T-cell (primary cell): ENCODE measurements around the gene SLC6A1. TPM values are rescaled to one million over a fixed set of nuclear protein-coding genes. Genes with fewer than 3 reads are reported as not detected.

Experiments
- ATAC-seq, 4 experiments: fragments of 200-7000 bp in 3 of 4; fragments of 150-1000 bp in 1 of 4; cut with Tn5 transposase; replicated peaks in 1 of 4; 1 replicate in 3 of 4; 2 replicates in 1 of 4; pipeline ENCODE4 v1.10.0; 2021; ENCODE audit warnings: moderate library complexity in 3 of 4, mild to moderate bottlenecking in 2 of 4, moderate number of reproducible peaks in 1 of 4
- CTCF ChIA-PET, 2 donors: fragments of 300-600 bp; sonication (Branson Sonifier 250); formaldehyde crosslinking; loops; one replicate each; lab custom pipeline; 2022; ENCODE audit warnings: antibody characterized with exemption in 2 of 2; lab: Charles Lee
- POLR2A ChIA-PET, 2 donors: fragments of 300-600 bp; sonication (Branson Sonifier 250); formaldehyde crosslinking; loops; one replicate each; lab custom pipeline; 2022; ENCODE audit warnings: antibody characterized with exemption in 2 of 2; lab: Charles Lee
- DNase-seq, 35 experiments: peaks; one replicate each; pipeline versions ENCODE4 v3.0.0 to v3.0.0-alpha.2; 2013 to 2023
- H3K27ac ChIP-seq: one replicate; pipeline ENCODE4 v1.5.1; 2013; ENCODE audit warnings: low read length
- H3K27me3 ChIP-seq, 2 experiments: replicated peaks in 1 of 2; 1 replicate in 1 of 2; 2 replicates in 1 of 2; pipeline versions ENCODE4 v1.6.1 to v1.7.0; 2013; ENCODE audit warnings: low read length in 1 of 2, mixed read lengths in 1 of 2; ENCODE audit not compliant: control insufficient read depth in 2 of 2, insufficient read depth in 2 of 2; ENCODE audit errors: extremely low read depth in 1 of 2
- H3K36me3 ChIP-seq, 2 donors: 1 replicate in 1 of 2; 2 replicates in 1 of 2; pipeline versions ENCODE4 v1.6.1 to v1.7.0; 2013; ENCODE audit warnings: low read length in 1 of 2; ENCODE audit not compliant: control insufficient read depth in 2 of 2, insufficient read depth in 1 of 2; ENCODE audit errors: extremely low read depth in 1 of 2
- H3K4me1 ChIP-seq, 2 experiments: 1 replicate in 1 of 2; 2 replicates in 1 of 2; pipeline versions ENCODE4 v1.6.1 to v1.7.0; 2013; ENCODE audit warnings: low read length in 2 of 2, mixed read lengths in 1 of 2; ENCODE audit not compliant: insufficient read depth in 2 of 2, control insufficient read depth in 1 of 2; ENCODE audit errors: extremely low read depth in 1 of 2
- H3K4me3 ChIP-seq, 2 donors: 1 replicate in 1 of 2; 2 replicates in 1 of 2; pipeline versions ENCODE4 v1.5.1 to v1.7.0; 2013; ENCODE audit warnings: mild to moderate bottlenecking in 2 of 2, low read length in 1 of 2, moderate library complexity in 1 of 2; ENCODE audit not compliant: control insufficient read depth in 1 of 2; ENCODE audit errors: extremely low read depth in 1 of 2
- H3K9me3 ChIP-seq: 2 replicates; pipeline ENCODE4 v1.7.0; 2013
- H3K27ac Mint-ChIP-seq, 2 donors: one replicate each; pipeline ENCODE4 v1.8.0; 2020 to 2021; ENCODE audit warnings: mild to moderate bottlenecking in 2 of 2, mixed read lengths in 2 of 2
- H3K27me3 Mint-ChIP-seq, 2 donors: one replicate each; pipeline ENCODE4 v1.8.0; 2021 to 2022; ENCODE audit warnings: mixed read lengths in 2 of 2
- H3K36me3 Mint-ChIP-seq: one replicate; pipeline ENCODE4 v1.8.0; 2021; ENCODE audit warnings: mixed read lengths
- H3K4me1 Mint-ChIP-seq, 3 donors: one replicate each; pipeline ENCODE4 v1.8.0; 2020 to 2022; ENCODE audit warnings: mixed read lengths in 3 of 3, mild to moderate bottlenecking in 1 of 3
- H3K4me3 Mint-ChIP-seq, 3 donors: one replicate each; pipeline ENCODE4 v1.8.0; 2020 to 2022; ENCODE audit warnings: mild to moderate bottlenecking in 3 of 3, mixed read lengths in 3 of 3, moderate library complexity in 3 of 3
- H3K9me3 Mint-ChIP-seq, 3 donors: one replicate each; pipeline ENCODE4 v1.8.0; 2020 to 2022; ENCODE audit warnings: mixed read lengths in 3 of 3
- WGBS: methylation state at CpG from one replicate; pipeline ENCODE4 v1.1.5; 2013; ENCODE audit warnings: missing lambda C conversion rate; ENCODE audit not compliant: insufficient coverage; 5-methylcytosine and 5-hydroxymethylcytosine counted together
- total RNA-seq, 35 experiments: library from RNA in 6 of 35; stranded (reverse) in 6 of 35; fragments of 120-200 nt in 1 of 35; gene quantifications; one replicate each; pipeline versions ENCODE4 v1.2.1 to v1.2.4 and lab custom pipeline; 2013 to 2026

Gene SLC6A1
- total RNA-seq, 5 donors from 2014 or later (not counting 1 experiment from before 2014, with no cell fraction given) = 0.13 to 0.16 TPM; not detected in 3

DNA sequence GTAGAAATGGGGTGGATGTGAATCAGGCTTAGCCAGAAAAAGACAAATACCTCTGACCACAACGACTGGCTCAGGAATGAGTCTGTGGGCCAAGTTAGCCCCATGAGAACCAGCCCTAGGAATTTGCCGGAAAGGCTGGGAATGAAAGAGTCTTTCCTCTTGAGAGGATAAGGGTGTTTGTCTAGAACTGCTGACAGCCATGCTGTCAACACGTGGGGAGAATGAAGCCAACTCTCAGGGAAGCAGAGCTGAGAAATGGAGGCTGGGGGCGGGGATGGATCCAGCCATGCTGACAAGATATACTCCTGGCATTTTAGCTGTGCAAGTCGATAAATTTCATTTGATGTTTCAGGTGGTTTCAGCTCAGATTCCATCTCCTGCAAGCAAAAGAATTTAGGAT lies 10.6 kb upstream of the SLC6A1 start:
- Histone ChIP-seq H3K9me3 (no peaks in the 10 kb centered on the region), H3K27ac (no peak overlapping the region), H3K27me3 (peaks cover 0 to 11% of the 10 kb centered on the region in 2 experiments), H3K4me1 (no peaks in the 10 kb centered on the region), H3K4me3 (no peak overlapping the region), H3K36me3 (no peaks in the 10 kb centered on the region)
- WGBS = 69% methylated on average over 2 of the region's 5 CpGs
- peaks cover 15 to 30% of the 10 kb centered on the region in 2 donors for H3K27me3 Mint-ChIP-seq
- DNase-seq = no peak
- POLR2A ChIA-PET = interaction anchor here in 1 of 2 donors (0.6 kb wide), 1 partner anchor 43 kb away, joined by 3 read pairs; no protein-coding TSS in a partner anchor
- peaks cover 0 to 6% (median 0%) of the 10 kb centered on the region in 3 donors for H3K4me1 Mint-ChIP-seq
- CTCF ChIA-PET = no interaction called here
- no peaks in the 10 kb centered on the region for H3K9me3 Mint-ChIP-seq
- H3K4me3 Mint-ChIP-seq = no peak overlapping the region
- H3K36me3 Mint-ChIP-seq = no peaks in the 10 kb centered on the region
- no peak overlapping the region for H3K27ac Mint-ChIP-seq
- ATAC-seq = no peak

DNA sequence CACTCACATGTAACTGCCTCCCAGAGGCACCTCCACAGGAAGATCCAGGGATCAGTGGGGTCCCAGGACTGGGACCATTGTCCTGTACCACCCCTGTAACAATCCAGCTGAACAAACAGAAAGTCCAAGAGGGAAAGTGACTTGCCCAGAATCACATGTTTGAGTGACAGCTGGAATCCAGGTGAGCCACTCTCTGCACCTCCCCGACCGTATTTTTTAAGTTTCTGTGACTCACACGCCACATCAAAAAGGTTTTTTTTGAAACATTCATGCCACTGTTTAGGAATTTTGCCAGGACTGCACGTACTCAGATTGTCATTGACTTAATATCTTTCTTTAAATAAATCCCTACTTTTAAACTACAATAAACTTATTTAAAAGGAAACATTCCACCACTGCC lies 9.8 kb upstream of the SLC6A1 start:
- peaks cover 18 to 24% of the 10 kb centered on the region in 2 donors for H3K27me3 Mint-ChIP-seq
- H3K4me3 Mint-ChIP-seq = no peak overlapping the region
- H3K4me1 Mint-ChIP-seq = peaks cover 0 to 6% (median 0%) of the 10 kb centered on the region in 3 donors
- ChIA-PET CTCF (no interaction called here), POLR2A (no interaction called here)
- Histone ChIP-seq H3K27me3 (peaks cover 0 to 11% of the 10 kb centered on the region in 2 experiments), H3K4me1 (no peaks in the 10 kb centered on the region), H3K27ac (no peak overlapping the region), H3K36me3 (no peaks in the 10 kb centered on the region), H3K9me3 (no peaks in the 10 kb centered on the region), H3K4me3 (no peak overlapping the region)
- 4% methylated on average over 3 of the region's 4 CpGs for whole genome bisulfite sequencing
- no peak for ATAC-seq
- no peak overlapping the region for H3K27ac Mint-ChIP-seq
- no peaks in the 10 kb centered on the region for H3K36me3 Mint-ChIP-seq
- H3K9me3 Mint-ChIP-seq = no peaks in the 10 kb centered on the region
- no peak for DNase-seq

DNA sequence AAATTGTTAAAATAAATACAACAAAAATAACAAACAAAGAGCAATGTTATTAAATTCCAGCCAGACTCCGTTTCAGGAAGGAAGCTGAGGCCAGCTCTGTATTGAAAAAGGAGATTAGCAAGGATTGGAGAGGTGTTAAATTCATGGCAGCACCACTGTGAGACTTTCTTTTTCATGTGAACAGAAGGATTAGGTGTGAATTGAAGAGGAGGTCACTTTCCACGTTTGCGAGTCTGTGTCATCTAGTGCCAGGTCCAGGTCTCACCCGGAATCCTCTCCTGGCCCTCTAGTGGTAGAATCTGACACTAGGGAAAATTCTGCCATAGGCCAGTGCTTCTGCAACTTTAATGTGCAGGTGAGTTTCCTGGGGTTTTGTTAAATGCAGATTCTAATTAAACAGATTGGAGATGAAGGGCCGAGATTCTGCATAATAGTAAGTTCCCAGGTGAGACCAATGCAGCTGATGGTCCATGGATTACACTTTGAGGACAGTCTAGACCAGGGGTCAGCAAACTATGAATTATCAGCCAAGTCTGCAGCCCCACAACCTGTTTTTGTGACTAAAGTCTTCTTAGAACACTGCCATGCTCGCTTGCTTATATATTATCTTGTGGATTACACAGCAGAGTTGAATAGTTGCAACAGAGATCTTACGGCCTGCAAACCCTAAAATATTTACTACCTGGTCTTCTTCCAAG lies 9.2 kb upstream of the SLC6A1 start:
- Histone ChIP-seq H3K27me3 (peaks cover 0 to 12% of the 10 kb centered on the region in 2 experiments), H3K4me3 (no peak overlapping the region), H3K27ac (no peak overlapping the region), H3K4me1 (no peaks in the 10 kb centered on the region), H3K36me3 (no peaks in the 10 kb centered on the region), H3K9me3 (no peaks in the 10 kb centered on the region)
- Mint-ChIP-seq H3K27me3 (peaks cover 15 to 18% of the 10 kb centered on the region in 2 donors), H3K4me1 (peaks cover 0 to 6% (median 0%) of the 10 kb centered on the region in 3 donors), H3K27ac (no peak overlapping the region), H3K36me3 (no peaks in the 10 kb centered on the region), H3K4me3 (no peak overlapping the region), H3K9me3 (no peaks in the 10 kb centered on the region)
- POLR2A ChIA-PET = no interaction called here
- ATAC-seq (no peak), DNase-seq (peak in 1 of 35 experiments; percentile 23)
- CTCF ChIA-PET = no interaction called here
- 0% methylated on average over 3 of the region's 7 CpGs for WGBS

DNA sequence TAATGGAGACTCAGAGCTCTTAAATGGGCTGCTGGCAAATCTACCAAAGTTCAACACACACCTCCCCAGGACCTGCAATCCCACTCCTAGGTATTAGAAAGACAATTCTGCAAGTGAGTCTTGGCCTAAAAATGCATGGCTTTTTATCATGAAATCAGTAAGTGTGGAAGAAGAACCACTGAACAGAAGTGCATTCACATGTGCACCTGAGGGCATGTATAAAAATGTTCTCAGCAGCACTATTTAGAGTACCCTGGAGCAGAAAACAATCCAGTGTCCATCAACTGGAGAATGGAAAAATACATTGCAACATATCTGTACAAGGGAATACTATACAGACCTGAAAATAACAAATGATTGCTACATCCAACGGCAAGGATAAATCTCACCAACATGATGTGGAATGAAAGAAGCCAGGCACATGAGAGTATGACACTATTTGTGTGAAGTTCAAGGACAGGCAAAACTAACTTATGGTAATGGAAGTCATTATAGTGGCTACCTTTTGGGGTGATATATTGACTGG lies 8.1 kb upstream of the SLC6A1 start:
- Mint-ChIP-seq H3K4me3 (no peak overlapping the region), H3K4me1 (peaks cover 0 to 6% (median 0%) of the 10 kb centered on the region in 3 donors), H3K27ac (no peak overlapping the region), H3K9me3 (no peaks in the 10 kb centered on the region), H3K27me3 (peaks cover 16 to 20% of the 10 kb centered on the region in 2 donors), H3K36me3 (no peaks in the 10 kb centered on the region)
- Histone ChIP-seq H3K27me3 (peaks cover 0 to 20% of the 10 kb centered on the region in 2 experiments), H3K9me3 (no peaks in the 10 kb centered on the region), H3K36me3 (no peaks in the 10 kb centered on the region), H3K27ac (no peak overlapping the region), H3K4me1 (no peaks in the 10 kb centered on the region), H3K4me3 (no peak overlapping the region)
- no CpG with 5 or more reads among the region's 1 CpG for WGBS
- no peak for DNase-seq
- ChIA-PET CTCF (no interaction called here), POLR2A (no interaction called here)
- no peak for ATAC-seq

DNA sequence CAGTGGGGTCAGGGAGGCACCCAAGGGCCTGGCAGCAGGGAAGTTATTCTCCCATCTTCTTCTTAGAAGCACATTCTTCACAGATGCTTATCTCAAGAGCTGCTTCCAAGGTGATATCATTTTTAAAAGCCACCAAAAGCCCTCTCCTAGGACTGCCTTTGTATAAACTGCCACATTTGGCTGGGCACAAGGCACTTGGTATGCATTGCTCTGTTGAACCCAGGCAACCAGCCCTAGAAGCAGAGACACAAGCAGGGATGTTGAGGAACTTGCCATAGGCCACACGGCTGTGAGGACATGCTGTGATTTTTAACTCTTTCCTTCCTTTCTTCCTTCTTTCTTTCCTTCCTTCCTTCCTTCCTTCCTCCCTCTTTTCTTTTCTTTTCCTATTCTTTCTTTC lies 7.4 kb upstream of the SLC6A1 start:
- CTCF ChIA-PET = no interaction called here

DNA sequence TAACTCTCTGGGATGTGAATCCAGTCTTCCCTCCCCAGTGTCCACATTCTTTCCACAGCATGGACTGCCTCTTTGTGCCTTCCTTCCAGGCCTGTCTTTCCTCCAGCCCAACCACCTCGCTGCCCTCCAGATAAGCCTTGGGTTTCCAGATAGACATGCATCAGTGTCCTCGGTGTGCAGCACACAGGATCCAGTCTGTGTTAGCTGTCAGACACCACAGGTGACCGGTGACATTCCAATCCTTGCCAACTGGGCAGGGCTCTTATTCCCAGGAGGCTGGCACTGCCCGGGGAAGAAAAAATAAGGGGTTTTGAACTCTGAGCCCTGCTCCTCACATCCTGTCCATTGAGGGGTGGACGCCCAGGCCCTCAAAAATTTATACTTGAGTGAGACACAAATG lies 6.0 kb upstream of the SLC6A1 start:
- Mint-ChIP-seq H3K27me3 (peaks cover 21 to 30% of the 10 kb centered on the region in 2 donors), H3K4me1 (peaks cover 0 to 6% (median 2%) of the 10 kb centered on the region in 3 donors), H3K9me3 (no peaks in the 10 kb centered on the region), H3K27ac (no peak overlapping the region), H3K36me3 (no peaks in the 10 kb centered on the region), H3K4me3 (no peak overlapping the region)
- no peak for ATAC-seq
- ChIA-PET CTCF (no interaction called here), POLR2A (no interaction called here)
- no peaks in the 10 kb centered on the region for H3K4me1 ChIP-seq
- DNase-seq = no peak
- H3K36me3 ChIP-seq = no peaks in the 10 kb centered on the region
- no peak overlapping the region for H3K4me3 ChIP-seq
- no peaks in the 10 kb centered on the region for H3K9me3 ChIP-seq
- H3K27me3 ChIP-seq = peaks cover 14 to 18% of the 10 kb centered on the region in 2 experiments
- H3K27ac ChIP-seq = no peak overlapping the region
- 76% methylated on average over 3 of the region's 5 CpGs for WGBS

More for the DNA sequence above, 7.4 kb upstream of the SLC6A1 start:
- no peaks in the 10 kb centered on the region for H3K36me3 Mint-ChIP-seq
- WGBS = 57% methylated on average over 1 of the region's 1 CpG
- peaks cover 0 to 6% (median 0%) of the 10 kb centered on the region in 3 donors for H3K4me1 Mint-ChIP-seq
- H3K4me3 ChIP-seq = no peak overlapping the region
- no peak for DNase-seq
- no peak overlapping the region for H3K27ac Mint-ChIP-seq
- H3K9me3 ChIP-seq = no peaks in the 10 kb centered on the region
- ATAC-seq = no peak
- peaks cover 16 to 22% of the 10 kb centered on the region in 2 donors for H3K27me3 Mint-ChIP-seq
- no peaks in the 10 kb centered on the region for H3K36me3 ChIP-seq
- peaks cover 5 to 16% of the 10 kb centered on the region in 2 experiments for H3K27me3 ChIP-seq
- H3K27ac ChIP-seq = no peak overlapping the region
- no peaks in the 10 kb centered on the region for H3K9me3 Mint-ChIP-seq
- H3K4me1 ChIP-seq = no peaks in the 10 kb centered on the region
- no peak overlapping the region for H3K4me3 Mint-ChIP-seq
- POLR2A ChIA-PET = no interaction called here
